K562 (cell line): ENCODE results near the gene GPRIN1. TPM values are rescaled to one million over a fixed set of nuclear protein-coding genes. Genes with fewer than 3 reads are reported as not detected.

Source experiments
- ATAC-seq: fragments of 200-7000 bp; cut with Tn5 transposase; 3 replicates; pipeline ENCODE4 v1.9.1; 2020; ENCODE audit warnings: moderate library complexity
- BruUV-seq: library from RNA; stranded (reverse); fragments of 400-500 nt; replicated peaks from 2 replicates; lab custom pipeline; 2021; lab: Mats Ljungman, UMichigan
- CTCF ChIA-PET: fragments of 300-600 bp; formaldehyde crosslinking; extraction: SDS; loops from one replicate; lab custom pipeline; 2021; ENCODE audit warnings: low intra/inter-chr PET ratio; lab: Yijun Ruan, JAX
- POLR2A ChIA-PET: fragments of 300-600, 350-650 bp; sonication (Branson Sonifier 250); formaldehyde crosslinking; extraction: SDS; loops from one replicate; lab custom pipeline; 2021; ENCODE audit warnings: antibody characterized with exemption, inconsistent platforms; lab: Yijun Ruan, JAX
- DNase-seq, 4 experiments: peaks; one replicate each; pipeline versions ENCODE4 v3.0.0 to v3.0.0-alpha.2; 2011 to 2018; ENCODE audit warnings: low spot score in 3 of 4, mixed read lengths in 3 of 4; ENCODE audit errors: extremely low read depth in 1 of 4
- FAIRE-seq: peaks from 2 replicates; lab custom pipeline; 2011; peaks lifted over from hg19 to GRCh38; lab: Jason Lieb, UNC
- H2AFZ ChIP-seq: 2 replicates; pipeline ENCODE4 v1.6.0; 2011; ENCODE audit warnings: low read depth, low read length, control low read depth, inconsistent platforms
- H3K27ac ChIP-seq: fragments of 200-600 bp; 3 replicates; pipeline ENCODE4 v1.8.0; 2011; ENCODE audit warnings: low read depth, mild to moderate bottlenecking, control low read depth, inconsistent platforms, low read length, moderate library complexity, mixed read lengths; ENCODE audit errors: extremely low read depth
- H3K27me3 ChIP-seq, 2 experiments: fragments of 300-600 bp in 1 of 2; 2 replicates in 1 of 2; 3 replicates in 1 of 2; pipeline versions ENCODE4 v1.6.0 to v1.8.0; 2011; ENCODE audit warnings: inconsistent platforms in 2 of 2, low read length in 2 of 2, mild to moderate bottlenecking in 1 of 2, mixed read lengths in 1 of 2, moderate library complexity in 1 of 2; ENCODE audit not compliant: control insufficient read depth in 2 of 2, insufficient read depth in 2 of 2
- H3K36me3 ChIP-seq: fragments of 300-600 bp; 3 replicates; pipeline ENCODE4 v1.8.0; 2011; ENCODE audit warnings: mild to moderate bottlenecking, low read length, inconsistent platforms; ENCODE audit not compliant: control insufficient read depth, insufficient read depth
- H3K4me1 ChIP-seq, 2 experiments: fragments of 200-600 bp in 1 of 2; replicated peaks in 1 of 2; 2 replicates in 1 of 2; 3 replicates in 1 of 2; pipeline versions ENCODE4 v1.5.1 to v1.8.0; 2011; ENCODE audit warnings: inconsistent platforms in 2 of 2, low read length in 2 of 2, mild to moderate bottlenecking in 1 of 2, mixed read lengths in 1 of 2, moderate library complexity in 1 of 2; ENCODE audit not compliant: control insufficient read depth in 2 of 2, insufficient read depth in 2 of 2
- H3K4me2 ChIP-seq: 2 replicates; pipeline ENCODE4 v1.6.1; 2011; ENCODE audit warnings: low read length, control low read depth, inconsistent platforms, mixed read lengths; ENCODE audit not compliant: insufficient read depth
- H3K4me3 ChIP-seq: fragments of 200-600 bp; sonication (generic), shearing (Covaris generic); 2 replicates; pipeline ENCODE4 v1.5.1; 2016; ENCODE audit warnings: control low read depth, inconsistent platforms
- H3K79me2 ChIP-seq: fragments of 200-600 bp; 3 replicates; pipeline ENCODE4 v1.8.0; 2011; ENCODE audit warnings: low read length, inconsistent platforms; ENCODE audit not compliant: control insufficient read depth, insufficient read depth
- H3K9ac ChIP-seq, 2 experiments: 2 replicates each; pipeline versions ENCODE4 v1.6.0 to v1.6.1; 2011; ENCODE audit warnings: low read depth in 2 of 2, low read length in 2 of 2, control low read depth in 1 of 2, inconsistent platforms in 1 of 2, mild to moderate bottlenecking in 1 of 2, mixed read lengths in 1 of 2; ENCODE audit not compliant: insufficient read depth in 1 of 2
- H3K9me1 ChIP-seq: one replicate; pipeline ENCODE4 v1.6.0; 2011; ENCODE audit warnings: inconsistent platforms, mild to moderate bottlenecking, low read length, moderate library complexity; ENCODE audit not compliant: control insufficient read depth, insufficient read depth
- H3K9me3 ChIP-seq: replicated peaks from 2 replicates; pipeline ENCODE4 v1.5.1; 2011; ENCODE audit warnings: low read depth, low read length, inconsistent platforms; ENCODE audit not compliant: control insufficient read depth, insufficient read depth
- H4K20me1 ChIP-seq: replicated peaks from 2 replicates; pipeline ENCODE4 v1.6.1; 2011; ENCODE audit warnings: low read length, inconsistent platforms, mixed read lengths; ENCODE audit not compliant: control insufficient read depth, insufficient read depth
- CREM ChIP-seq: IDR thresholded peaks from 2 replicates; pipeline ENCODE4 v1.6.1; 2014; ENCODE audit warnings: antibody characterized with exemption, low read depth
- IRF9 ChIP-seq: fragments of 450-650 bp; IDR thresholded peaks from 2 replicates; pipeline ENCODE4 v1.6.1; 2016; ENCODE audit warnings: missing biosample characterization, missing genetic modification characterization
- KLF10 ChIP-seq: fragments of 250-450 bp; sonication (Bioruptor Pico); IDR thresholded peaks from 2 replicates; pipeline ENCODE4 v1.6.1; 2021; ENCODE audit warnings: matching md5 sums
- NR4A1 ChIP-seq, 2 experiments: fragments of 250-450 bp in 1 of 2; fragments of 450-650 bp in 1 of 2; sonication (Bioruptor Pico) in 1 of 2; IDR thresholded peaks; 2 replicates each; pipeline versions ENCODE4 v1.4.0 to v1.6.1; 2016 to 2020; ENCODE audit warnings: mild to moderate bottlenecking in 2 of 2, missing compliant biosample characterization in 1 of 2, missing genetic modification characterization in 1 of 2, moderate library complexity in 1 of 2
- POLR2G ChIP-seq: fragments of 200-400 bp; formaldehyde crosslinking; IDR thresholded peaks from 2 replicates; pipeline ENCODE4 v1.6.1; 2017; ENCODE audit warnings: low read depth, mild to moderate bottlenecking, antibody characterized with exemption, low read length, moderate library complexity
- RBM25 ChIP-seq: fragments of 200-400 bp; formaldehyde crosslinking; IDR thresholded peaks from 2 replicates; pipeline ENCODE4 v1.6.1; 2018; ENCODE audit warnings: low read length, low read depth, moderate library complexity; ENCODE audit not compliant: severe bottlenecking
- TCFL5 ChIP-seq: fragments of 250-450 bp; sonication (Bioruptor Pico); conservative IDR thresholded peaks from 2 replicates; pipeline ENCODE4 v1.6.1; 2021; ENCODE audit warnings: mild to moderate bottlenecking, moderate library complexity, matching md5 sums
- XRCC3 ChIP-seq: fragments of 450-650 bp; IDR thresholded peaks from 2 replicates; pipeline ENCODE4 v1.6.1; 2017; ENCODE audit warnings: mild to moderate bottlenecking, moderate library complexity
- WGBS: fragments of 100-300 bp; shearing (Covaris generic); methylation state at CpG from one replicate; pipeline ENCODE4 v1.1.6; 2016; ENCODE audit warnings: low coverage, mixed read lengths; ENCODE audit not compliant: insufficient coverage; ENCODE audit errors: missing lambda C conversion rate; 5-methylcytosine and 5-hydroxymethylcytosine counted together
- in situ Hi-C: fragments of 300-500 bp; cut with MboI; formaldehyde crosslinking; loops from 4 replicates; pipeline ENCODE4 v1.15.0; 2018; ENCODE audit warnings: inconsistent platforms, mixed read lengths
- intact Hi-C: fragments of 100-400 bp; cut with micrococcal nuclease; formaldehyde crosslinking; loops from 2 replicates; pipeline ENCODE4 v1.14.2; 2022
- polyA plus RNA-seq, 8 experiments: library from polyadenylated mRNA; depleted of rRNA in 4 of 8; stranded (reverse) in 5 of 8; unstranded in 3 of 8; fragments of >200 nt; fragmentation: Nextera tagmentation in 2 of 8; fragmentation: Illumina TruSeq in 1 of 8; extraction: Ambion mirVana in 2 of 8; extraction: Trizol in 1 of 8; gene quantifications; 2 replicates each; pipeline versions ENCODE4 v1.2.1 to v1.2.3, GENCODE V29; 2011 to 2014; ENCODE audit warnings: inconsistent platforms in 1 of 8, missing spikeins in 1 of 8
- total RNA-seq, 7 experiments: library from RNA; depleted of rRNA in 6 of 7; stranded (reverse); fragments of >200 nt in 6 of 7; fragmentation: Illumina TruSeq in 2 of 7; extraction: Trizol in 2 of 7; gene quantifications; 2 replicates each; pipeline versions ENCODE4 v1.2.1 to v1.2.3, GENCODE V29; 2011 to 2021; ENCODE audit warnings: low replicate concordance in 1 of 7

The GPRIN1 gene
- total and polyA plus RNA-seq, 9 of the 15 experiments (the other 6 are each of a cell fraction or from before 2014, with no cell fraction given) = 0.15 to 11.6 (median 4.4) TPM

DNA sequence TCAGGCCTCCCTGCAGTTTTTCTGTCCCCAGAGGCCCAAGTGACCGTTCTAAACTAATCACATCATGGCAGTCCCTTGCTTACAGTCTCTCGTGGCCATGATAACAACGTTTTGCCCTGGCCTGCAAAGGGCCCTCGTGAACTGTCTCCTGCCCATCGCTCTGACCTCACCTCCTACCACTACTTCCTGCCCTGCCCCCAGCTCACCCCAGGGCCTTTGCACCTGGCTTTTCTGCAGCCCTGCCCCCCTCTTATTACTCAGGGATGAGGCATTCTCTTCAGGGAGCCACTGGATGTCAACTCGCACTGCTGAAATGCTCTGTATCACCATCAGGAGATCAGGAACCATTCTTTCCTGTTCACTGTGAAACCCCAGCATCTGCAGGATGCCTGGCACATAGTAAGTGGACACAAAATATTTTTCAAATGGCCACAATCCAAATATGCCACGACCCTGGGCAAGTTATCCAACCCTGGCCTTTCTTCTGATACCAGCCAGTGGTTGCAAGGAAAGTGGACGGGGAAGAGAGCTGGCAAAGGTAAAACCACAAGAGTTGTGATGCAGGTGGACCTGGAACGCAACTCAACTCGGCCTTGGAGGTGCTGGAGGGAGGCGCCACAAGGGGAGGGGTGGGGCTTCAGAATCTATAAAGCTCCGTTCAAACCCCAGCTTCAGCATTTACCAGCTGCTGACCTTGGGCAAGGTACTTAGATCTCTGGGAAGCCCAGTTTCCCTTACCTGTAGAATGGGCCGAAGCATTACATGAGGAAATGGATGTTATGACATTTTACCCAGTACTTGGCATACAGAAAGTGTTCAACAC, 18.7 kb upstream of the GPRIN1 start:
- Histone ChIP-seq H3K79me2 (no peaks in the 10 kb centered on the region), H3K27ac (no peak overlapping the region), H2AFZ (no peak overlapping the region), H3K4me2 (no peak overlapping the region), H3K9me3 (no peaks in the 10 kb centered on the region), H4K20me1 (peaks cover 13% of the 10 kb centered on the region; the same call in 1 of the 2 replicates), H3K9me1 (no peaks in the 10 kb centered on the region), H3K36me3 (no peaks in the 10 kb centered on the region), H3K27me3 (peaks cover 44 to 78% of the 10 kb centered on the region in 2 experiments), H3K9ac (peak overlapping the region in 1 of 2 experiments; percentile 46; a peak in 1 of 4 replicates), H3K4me1 (peaks cover 0 to 23% of the 10 kb centered on the region in 2 experiments; a peak in 2 of 5 replicates), H3K4me3 (no peak overlapping the region)
- no TSS peak for BruUV-seq
- intact Hi-C loops = no loop called here
- 6% methylated on average over 12 of the region's 13 CpGs for WGBS
- no peak for TF ChIP-seq CREM
- no peak for TF ChIP-seq KLF10 (CRISPR knock-in tag)
- no peak for TF ChIP-seq POLR2G
- TF ChIP-seq XRCC3 = no peak
- no peak for TF ChIP-seq IRF9
- no peak for TF ChIP-seq NR4A1 (CRISPR knock-in tag; IDR thresholded peaks at IDR 0.05)
- TF ChIP-seq NR4A1 (tag; IDR thresholded peaks at IDR 0.05) = no peak
- peak; percentile 46 for TF ChIP-seq RBM25
- no peak for TF ChIP-seq TCFL5 (CRISPR knock-in tag)
- DNase-seq = no peak
- ChIA-PET CTCF (no interaction called here), POLR2A (no interaction called here)
- in situ Hi-C loops = no loop called here
- ATAC-seq = no peak
- no peak for FAIRE-seq
